Chondrocyte (in vitro differentiated cells): ENCODE data around the gene CDH5. TPM values are rescaled to one million over a fixed set of nuclear protein-coding genes. Genes with fewer than 3 reads are reported as not detected.

Experiments used
- DNase-seq: peaks from one replicate; pipeline ENCODE4 v3.0.0; 2021; ENCODE audit warnings: mixed read lengths, low spot score
- H3K27ac Mint-ChIP-seq: one replicate; pipeline ENCODE4 v1.8.0; 2021; ENCODE audit warnings: mild to moderate bottlenecking, moderate library complexity, mixed read lengths; ENCODE audit not compliant: unreplicated experiment
- H3K27me3 Mint-ChIP-seq: 2 replicates; pipeline ENCODE4 v1.8.0; 2021; ENCODE audit warnings: low read depth, mixed read lengths
- H3K36me3 Mint-ChIP-seq: 2 replicates; pipeline ENCODE4 v1.8.0; 2021; ENCODE audit warnings: low read depth, mixed read lengths
- H3K4me1 Mint-ChIP-seq: 2 replicates; pipeline ENCODE4 v1.8.0; 2021; ENCODE audit warnings: low read depth, mild to moderate bottlenecking, mixed read lengths
- H3K4me3 Mint-ChIP-seq: one replicate; pipeline ENCODE4 v1.8.0; 2021; ENCODE audit warnings: mild to moderate bottlenecking, moderate library complexity, mixed read lengths; ENCODE audit not compliant: unreplicated experiment
- H3K9me3 Mint-ChIP-seq: 2 replicates; pipeline ENCODE4 v1.8.0; 2021; ENCODE audit warnings: low read depth, mixed read lengths
- total RNA-seq: library from RNA; stranded (reverse); gene quantifications from 3 replicates; pipeline ENCODE4 v1.2.1, GENCODE V29; 2021
- TF ChIP-seq, protein P1 (sequence below): fragments of 200-600 bp; sonication (generic); IDR thresholded peaks from 2 replicates; pipeline ENCODE4 v1.5.0; 2021; ENCODE audit warnings: antibody characterized with exemption, mild to moderate bottlenecking, moderate library complexity

CDH5 gene
- total RNA-seq, 1 donor from 2014 or later = not detected

GRCh38 chr16:66422366-66422765 lies 55.9 kb downstream of the CDH5 start:
- no peaks in the 10 kb centered on the region for H3K36me3 Mint-ChIP-seq
- peaks cover 14% of the 10 kb centered on the region for H3K4me1 Mint-ChIP-seq
- H3K4me3 Mint-ChIP-seq = no peak overlapping the region
- H3K9me3 Mint-ChIP-seq = no peaks in the 10 kb centered on the region
- no peak for DNase-seq
- no peak overlapping the region for H3K27ac Mint-ChIP-seq
- TF ChIP-seq, protein P1, sequence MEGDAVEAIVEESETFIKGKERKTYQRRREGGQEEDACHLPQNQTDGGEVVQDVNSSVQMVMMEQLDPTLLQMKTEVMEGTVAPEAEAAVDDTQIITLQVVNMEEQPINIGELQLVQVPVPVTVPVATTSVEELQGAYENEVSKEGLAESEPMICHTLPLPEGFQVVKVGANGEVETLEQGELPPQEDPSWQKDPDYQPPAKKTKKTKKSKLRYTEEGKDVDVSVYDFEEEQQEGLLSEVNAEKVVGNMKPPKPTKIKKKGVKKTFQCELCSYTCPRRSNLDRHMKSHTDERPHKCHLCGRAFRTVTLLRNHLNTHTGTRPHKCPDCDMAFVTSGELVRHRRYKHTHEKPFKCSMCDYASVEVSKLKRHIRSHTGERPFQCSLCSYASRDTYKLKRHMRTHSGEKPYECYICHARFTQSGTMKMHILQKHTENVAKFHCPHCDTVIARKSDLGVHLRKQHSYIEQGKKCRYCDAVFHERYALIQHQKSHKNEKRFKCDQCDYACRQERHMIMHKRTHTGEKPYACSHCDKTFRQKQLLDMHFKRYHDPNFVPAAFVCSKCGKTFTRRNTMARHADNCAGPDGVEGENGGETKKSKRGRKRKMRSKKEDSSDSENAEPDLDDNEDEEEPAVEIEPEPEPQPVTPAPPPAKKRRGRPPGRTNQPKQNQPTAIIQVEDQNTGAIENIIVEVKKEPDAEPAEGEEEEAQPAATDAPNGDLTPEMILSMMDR = no peak
- H3K27me3 Mint-ChIP-seq = peaks cover 6% of the 10 kb centered on the region

- Mint-ChIP-seq H3K4me1 (peaks cover 14% of the 10 kb centered on the region), H3K27ac (no peak overlapping the region), H3K9me3 (no peaks in the 10 kb centered on the region), H3K27me3 (peaks cover 6% of the 10 kb centered on the region), H3K4me3 (no peak overlapping the region), H3K36me3 (no peaks in the 10 kb centered on the region)
- TF ChIP-seq, protein P1 = no peak
- no peak for DNase-seq
Measured at GRCh38 chr16:66423177-66423576, 56.7 kb downstream of the CDH5 start.

- peaks cover 2% of the 10 kb centered on the region for H3K36me3 Mint-ChIP-seq
- no peak overlapping the region for H3K27ac Mint-ChIP-seq
- peaks cover 3% of the 10 kb centered on the region for H3K4me1 Mint-ChIP-seq
- DNase-seq = no peak
- TF ChIP-seq, protein P1 = no peak
- peak overlapping the region; percentile 16 for H3K4me3 Mint-ChIP-seq
- H3K27me3 Mint-ChIP-seq = peaks cover 9% of the 10 kb centered on the region
- no peaks in the 10 kb centered on the region for H3K9me3 Mint-ChIP-seq
Measured at GRCh38 chr16:66425651-66426050, 59.2 kb downstream of the CDH5 start.

DNA sequence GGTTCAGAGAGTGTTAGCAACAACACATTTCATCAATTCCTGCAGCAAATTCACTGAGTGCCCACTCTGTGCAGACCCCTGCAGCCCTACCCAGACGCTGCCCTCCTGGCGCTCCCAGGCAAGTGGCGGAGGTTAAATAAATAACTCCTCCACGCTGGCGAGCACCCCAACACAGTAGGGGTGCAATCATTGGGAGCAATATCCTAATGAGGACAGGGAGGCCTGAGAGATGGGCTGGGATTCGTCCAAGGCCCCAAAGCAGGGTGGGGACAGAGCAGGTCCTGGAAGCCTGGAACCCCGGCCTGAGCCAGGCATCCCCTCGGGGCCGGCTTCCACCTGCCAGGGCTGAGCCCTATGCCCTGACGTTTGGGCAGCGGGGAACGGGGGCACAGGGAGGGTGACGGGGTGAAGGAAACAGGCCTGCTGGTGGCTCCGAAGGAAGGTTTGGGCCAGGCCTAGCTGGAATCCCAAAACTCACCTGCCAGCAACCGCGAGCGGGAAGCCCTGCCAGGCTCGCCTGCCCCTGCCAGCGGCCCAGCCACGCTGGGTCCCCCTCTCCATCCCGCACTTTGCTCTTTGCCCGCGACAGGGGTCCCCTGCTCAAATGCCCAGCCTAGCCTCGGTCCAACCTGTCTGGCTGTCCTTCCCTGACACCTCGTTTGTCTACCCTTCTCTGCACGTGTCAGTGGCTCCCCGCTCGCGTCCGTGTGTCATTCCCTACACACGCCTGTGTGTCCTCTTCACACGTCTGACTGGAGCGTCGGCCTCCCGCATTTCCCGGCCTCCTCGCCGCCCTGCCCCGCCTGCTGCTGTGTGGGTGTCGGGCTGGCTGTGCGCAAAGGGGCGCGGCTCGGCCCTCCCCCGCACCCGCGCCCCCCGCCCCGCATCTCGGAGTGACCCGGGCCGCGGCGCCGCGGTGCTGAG lies 59.9 kb downstream of the CDH5 start:
- H3K27me3 Mint-ChIP-seq = peaks cover 9% of the 10 kb centered on the region
- H3K36me3 Mint-ChIP-seq = peaks cover 2% of the 10 kb centered on the region
- no peak overlapping the region for H3K27ac Mint-ChIP-seq
- TF ChIP-seq, protein P1 = no peak
- H3K9me3 Mint-ChIP-seq = no peaks in the 10 kb centered on the region
- peaks cover 3% of the 10 kb centered on the region for H3K4me1 Mint-ChIP-seq
- DNase-seq = no peak
- H3K4me3 Mint-ChIP-seq = peak overlapping the region; percentile 63

DNA sequence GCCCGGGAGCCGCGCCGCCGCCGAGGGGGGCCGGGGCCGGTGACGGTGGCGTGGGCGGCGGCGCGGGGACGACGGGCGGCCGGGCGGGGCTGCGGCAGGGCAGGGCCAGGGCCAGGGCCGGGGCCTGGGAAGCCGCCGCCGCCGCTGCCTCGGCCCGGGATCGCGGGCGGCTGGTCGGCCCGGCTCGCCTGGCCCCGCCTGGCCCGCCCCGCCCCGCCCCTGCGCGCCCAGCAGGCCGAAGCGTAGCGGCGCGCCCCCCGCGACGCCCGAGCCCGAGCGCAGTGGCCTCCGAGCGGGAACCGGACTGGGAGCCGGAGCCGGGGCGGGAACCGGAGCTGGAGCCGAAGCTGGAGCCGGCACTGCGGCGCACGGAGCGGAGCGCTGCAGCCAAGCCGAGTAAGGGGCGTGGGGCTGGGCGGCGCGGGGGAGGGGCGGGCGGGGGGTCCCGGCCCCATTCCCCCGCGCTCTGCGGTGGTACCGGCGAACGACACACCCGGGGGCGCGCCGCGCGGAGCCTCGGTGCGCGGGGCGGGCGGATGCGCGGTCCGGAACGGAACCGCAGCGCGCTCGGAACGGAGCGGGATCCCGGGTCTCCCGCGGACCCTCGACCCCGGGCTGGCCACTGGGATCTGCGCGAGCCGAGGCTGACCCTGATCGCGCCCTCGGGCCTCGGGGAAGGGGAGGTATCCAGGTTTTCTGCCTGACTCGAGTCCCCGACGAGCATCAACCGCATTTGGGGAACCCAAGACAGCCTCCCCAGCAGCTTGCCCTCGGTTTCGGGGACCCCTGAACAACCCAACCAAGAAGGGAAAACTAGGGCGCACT lies 60.8 kb downstream of the CDH5 start, which contains the start of gene BEAN1:
BEAN1 (plus strand) TSS at position 260 of the 825 bp plus-strand sequence. CDS start 10,382 bp downstream, outside the sequence.
- Mint-ChIP-seq H3K27me3 (peaks cover 9% of the 10 kb centered on the region), H3K4me3 (peak within 1 kb of the TSS; percentile 63), H3K36me3 (peaks cover 2% of the 10 kb centered on the region), H3K27ac (no peak within 1 kb of the TSS), H3K9me3 (no peaks in the 10 kb centered on the region), H3K4me1 (peaks cover 3% of the 10 kb centered on the region)
- TF ChIP-seq, protein P1 = no peak
- DNase-seq = no peak
